ENCODE data around the gene DNAH12.

GRCh38 chr3:57434041-57434440 lies 110.1 kb downstream of the DNAH12 start:
- peak; percentile 55 for TF ChIP-seq CTCF (IDR thresholded peaks at IDR 0.05; ENCODE audit: insufficient read depth, low read depth, low read length)
- no peak for TF ChIP-seq EZH2 (IDR thresholded peaks at IDR 0.05; ENCODE audit: insufficient read depth, low read length)

All from astrocyte (in vitro differentiated cells and primary cell).